Small intestine (tissue), 7 donors: Measurements from ENCODE around the gene SORBS1. TPM values are rescaled to one million over a fixed set of nuclear protein-coding genes. Genes with fewer than 3 reads are reported as not detected.

ENCODE experiments used
- DNase-seq, 2 donors: peaks; one replicate each; pipeline versions ENCODE4 v3.0.0 to v3.0.0-alpha.2; 2013
- FAIRE-seq: peaks from 2 replicates; lab custom pipeline; 2012; peaks lifted over from hg19 to GRCh38; lab: Jason Lieb, UNC
- H3K27ac ChIP-seq, 3 donors: one replicate each; pipeline ENCODE4 v1.5.1; 2013; ENCODE audit warnings: low read length in 2 of 3, mild to moderate bottlenecking in 2 of 3, control low read depth in 1 of 3, inconsistent platforms in 1 of 3, low read depth in 1 of 3, moderate library complexity in 1 of 3
- H3K27me3 ChIP-seq, 3 donors: one replicate each; pipeline ENCODE4 v1.6.1; 2013; ENCODE audit warnings: low read length in 3 of 3, inconsistent platforms in 1 of 3; ENCODE audit not compliant: control insufficient read depth in 3 of 3, insufficient read depth in 3 of 3
- H3K36me3 ChIP-seq, 3 donors: one replicate each; pipeline ENCODE4 v1.6.1; 2013; ENCODE audit warnings: low read length in 3 of 3, inconsistent platforms in 1 of 3, low read depth in 1 of 3, mild to moderate bottlenecking in 1 of 3, moderate library complexity in 1 of 3; ENCODE audit not compliant: control insufficient read depth in 3 of 3, insufficient read depth in 2 of 3
- H3K4me1 ChIP-seq, 3 donors: one replicate each; pipeline ENCODE4 v1.6.1; 2013; ENCODE audit warnings: low read length in 2 of 3, inconsistent platforms in 1 of 3, low read depth in 1 of 3, mild to moderate bottlenecking in 1 of 3, moderate library complexity in 1 of 3; ENCODE audit not compliant: control insufficient read depth in 3 of 3, insufficient read depth in 2 of 3
- H3K4me3 ChIP-seq, 3 donors: one replicate each; pipeline ENCODE4 v1.5.1; 2013; ENCODE audit warnings: low read length in 3 of 3, control low read depth in 1 of 3, inconsistent platforms in 1 of 3, low read depth in 1 of 3, mild to moderate bottlenecking in 1 of 3, moderate library complexity in 1 of 3
- H3K9me3 ChIP-seq, 2 donors: one replicate each; pipeline ENCODE4 v1.6.1; 2013; ENCODE audit warnings: low read depth in 1 of 2, low read length in 1 of 2; ENCODE audit not compliant: control insufficient read depth in 2 of 2, insufficient read depth in 1 of 2
- WGBS, 3 donors: extraction: QIAGEN DNeasy Blood & Tissue Kit; methylation state at CpG; one replicate each; pipeline ENCODE4 v1.1.7; 2013; 5-methylcytosine and 5-hydroxymethylcytosine counted together
- polyA plus RNA-seq, 4 donors: library from polyadenylated mRNA; stranded (reverse) in 3 of 4; unstranded in 1 of 4; fragments of 200-250 nt in 3 of 4; fragments of 120-200 nt in 1 of 4; gene quantifications; one replicate each; pipeline versions ENCODE4 v1.2.1 to v1.2.3, GENCODE V29; 2013
- donor health status: healthy with polysubstance abuse.
- donor health status: control.
- donor health status: control.
- donor health status: Bipolar disorder and iron deficiency.
- donor health status: healthy.

SORBS1 gene
- polyA plus RNA-seq, 4 donors: 4.9 to 35.5 (median 20.1) TPM

GRCh38 chr10:95281206-95281605, 280.0 kb downstream of the SORBS1 start:
- H3K9me3 ChIP-seq: no peaks in the 10 kb centered on the region
- DNase-seq: peak in 1 of 2 donors; percentile 6
- FAIRE-seq: no peak
- 82 to 90% (median 86%) methylated on average over 2 of the region's 2 CpGs for WGBS, 3 donors
- peaks cover 10 to 73% (median 28%) of the 10 kb centered on the region in 3 donors for H3K4me1 ChIP-seq
- H3K36me3 ChIP-seq: peaks cover 0 to 22% (median 0%) of the 10 kb centered on the region in 3 donors
- no peaks in the 10 kb centered on the region for H3K27me3 ChIP-seq
- H3K27ac ChIP-seq: peak overlapping the region in 2 of 3 donors; percentile 63 to 65
- no peak overlapping the region for H3K4me3 ChIP-seq

DNA sequence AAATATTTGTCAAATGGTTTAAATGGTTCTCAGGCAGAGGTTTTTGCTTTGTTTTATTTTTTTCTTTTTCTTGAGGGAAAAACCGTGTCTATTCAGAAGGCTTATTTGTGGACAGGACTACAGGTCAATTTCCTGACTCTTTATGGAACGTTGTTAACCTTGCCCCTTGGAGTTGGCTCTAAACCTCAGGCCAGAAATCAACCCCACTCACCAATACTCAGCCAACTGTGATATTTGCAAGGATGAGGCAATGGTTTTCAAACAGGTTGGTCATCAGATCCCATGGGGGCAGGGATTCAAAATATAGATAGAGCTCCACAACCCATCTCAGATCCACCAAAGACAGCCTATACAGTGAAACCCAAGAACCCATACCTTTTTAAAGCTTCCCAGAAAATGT, 280.5 kb downstream of the SORBS1 start:
- Histone ChIP-seq H3K27me3 (no peaks in the 10 kb centered on the region), H3K4me1 (peaks cover 10 to 77% (median 28%) of the 10 kb centered on the region in 3 donors), H3K4me3 (no peak overlapping the region), H3K9me3 (no peaks in the 10 kb centered on the region), H3K36me3 (peaks cover 0 to 22% (median 0%) of the 10 kb centered on the region in 3 donors), H3K27ac (peak overlapping the region in 2 of 3 donors; percentile 57 to 65)
- no peak for FAIRE-seq
- 39 to 53% (median 48%) methylated on average over 2 of the region's 2 CpGs for WGBS, 3 donors
- peak in 1 of 2 donors; percentile 41 for DNase-seq

DNA sequence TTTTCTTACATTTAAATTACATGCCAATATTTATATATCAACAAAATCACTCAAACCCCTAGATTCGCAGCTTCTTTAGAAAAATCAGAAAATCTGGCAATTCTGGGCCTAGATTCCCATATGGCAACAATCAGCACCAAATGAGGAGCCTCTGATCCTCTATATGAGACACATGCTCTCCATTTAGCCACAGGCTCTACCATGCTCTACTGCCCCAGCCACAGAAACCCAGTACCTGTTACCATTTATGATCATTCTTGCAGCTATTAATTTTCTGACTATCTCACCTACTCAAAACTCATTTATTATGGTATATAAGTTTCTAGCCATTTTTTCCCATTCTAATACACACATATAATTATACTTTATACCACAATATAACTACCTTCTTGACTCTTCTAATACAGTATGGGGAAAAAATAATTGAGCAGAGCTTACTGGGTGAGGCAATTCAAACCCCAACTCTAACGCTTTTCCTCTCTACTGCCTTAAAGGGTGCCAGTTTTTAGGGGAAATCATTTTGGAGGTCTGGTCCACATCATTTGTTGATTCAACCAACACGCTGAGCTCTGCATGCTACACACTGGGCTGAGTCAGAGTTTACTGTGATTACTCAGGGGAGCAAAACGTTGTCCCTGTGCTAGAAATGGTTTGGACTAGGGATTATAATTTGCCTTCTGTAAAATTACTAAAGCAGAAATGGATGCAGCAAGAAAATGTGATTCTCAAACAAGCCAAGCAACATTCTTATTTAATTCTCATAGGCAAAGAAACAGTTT, 281.9 kb downstream of the SORBS1 start:
- Histone ChIP-seq H3K4me1 (peaks cover 13 to 80% (median 30%) of the 10 kb centered on the region in 3 donors), H3K27ac (peak overlapping the region in 2 of 3 donors; percentile 68 to 85), H3K36me3 (peaks cover 0 to 14% (median 0%) of the 10 kb centered on the region in 3 donors), H3K27me3 (no peaks in the 10 kb centered on the region), H3K4me3 (no peak overlapping the region), H3K9me3 (no peaks in the 10 kb centered on the region)
- DNase-seq: peak in 1 of 2 donors; percentile 16
- 51 to 73% (median 61%) methylated on average over 4 of the region's 4 CpGs for WGBS, 3 donors
- FAIRE-seq: no peak

DNA sequence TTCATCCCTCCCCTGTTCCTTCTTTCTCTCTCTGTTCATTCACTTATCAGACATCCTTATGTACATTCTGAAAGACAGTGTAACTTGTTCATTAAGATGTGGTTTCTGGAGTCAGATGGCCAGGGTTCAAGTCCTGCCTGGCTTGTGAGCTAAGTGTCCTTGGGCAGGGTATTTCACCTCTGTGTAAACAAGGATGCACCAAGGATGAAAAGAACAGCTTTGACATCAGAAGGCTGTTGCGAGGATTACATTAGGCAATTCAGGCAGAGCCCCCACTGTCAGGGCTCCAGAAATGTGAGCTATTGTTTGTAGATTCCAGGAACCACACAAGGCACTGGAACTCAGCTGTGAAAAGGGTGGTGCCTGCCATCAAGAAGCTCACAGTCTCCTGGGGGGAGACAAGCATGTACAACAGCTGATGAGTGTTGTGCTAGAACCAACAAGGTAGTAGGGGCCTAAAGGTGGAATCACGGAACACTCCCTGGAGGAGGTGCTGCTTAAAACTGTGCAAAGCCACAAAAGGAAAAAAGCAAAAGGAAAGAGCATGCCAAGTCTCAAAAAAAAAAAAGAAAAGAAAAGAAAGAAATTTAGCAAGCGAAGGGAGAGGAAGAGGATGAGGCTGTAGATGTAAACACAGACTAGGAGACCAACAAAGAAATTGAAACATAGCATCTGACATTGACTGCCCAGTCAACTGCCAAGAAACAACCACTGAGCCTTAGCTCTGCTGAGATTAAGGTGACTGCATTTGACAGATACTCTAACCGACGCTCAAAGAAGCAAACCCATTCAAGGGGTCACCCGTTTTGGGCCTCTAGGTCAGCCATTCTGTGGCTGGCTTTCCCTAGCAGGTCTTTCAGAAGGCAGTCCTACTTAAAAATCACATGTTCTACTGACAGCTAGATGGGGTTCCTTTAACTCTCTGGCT, 282.8 kb downstream of the SORBS1 start:
- Histone ChIP-seq H3K9me3 (no peaks in the 10 kb centered on the region), H3K27ac (peak overlapping the region; percentile 52 to 85 (median 79)), H3K27me3 (no peaks in the 10 kb centered on the region), H3K4me1 (peaks cover 18 to 85% (median 34%) of the 10 kb centered on the region in 3 donors), H3K4me3 (no peak overlapping the region), H3K36me3 (peaks cover 0 to 12% (median 0%) of the 10 kb centered on the region in 3 donors)
- DNase-seq (peak in 1 of 2 donors; percentile 24), FAIRE-seq (no peak)
- WGBS, 3 donors: 69 to 81% (median 78%) methylated on average over 6 of the region's 6 CpGs

GRCh38 chr10:95277614-95278013, 283.6 kb downstream of the SORBS1 start:
- H3K4me1 ChIP-seq: peaks cover 18 to 88% (median 38%) of the 10 kb centered on the region in 3 donors
- no peak overlapping the region for H3K4me3 ChIP-seq
- peak overlapping the region; percentile 69 to 85 (median 80) for H3K27ac ChIP-seq
- no peak for FAIRE-seq
- peaks cover 0 to 15% (median 0%) of the 10 kb centered on the region in 3 donors for H3K36me3 ChIP-seq
- no peaks in the 10 kb centered on the region for H3K27me3 ChIP-seq
- H3K9me3 ChIP-seq: no peaks in the 10 kb centered on the region
- DNase-seq: no peak
- 57 to 62% (median 59%) methylated on average over 3 of the region's 3 CpGs for WGBS, 3 donors

GRCh38 chr10:95277201-95277570, 284.0 kb downstream of the SORBS1 start:
- no peaks in the 10 kb centered on the region for H3K27me3 ChIP-seq
- no peaks in the 10 kb centered on the region for H3K9me3 ChIP-seq
- H3K36me3 ChIP-seq: peaks cover 0 to 15% (median 0%) of the 10 kb centered on the region in 3 donors
- 55 to 71% (median 66%) methylated on average over 1 of the region's 1 CpG for WGBS, 3 donors
- no peak overlapping the region for H3K4me3 ChIP-seq
- no peak for DNase-seq
- no peak for FAIRE-seq
- peaks cover 18 to 84% (median 36%) of the 10 kb centered on the region in 3 donors for H3K4me1 ChIP-seq
- peak overlapping the region; percentile 69 to 85 (median 80) for H3K27ac ChIP-seq

DNA sequence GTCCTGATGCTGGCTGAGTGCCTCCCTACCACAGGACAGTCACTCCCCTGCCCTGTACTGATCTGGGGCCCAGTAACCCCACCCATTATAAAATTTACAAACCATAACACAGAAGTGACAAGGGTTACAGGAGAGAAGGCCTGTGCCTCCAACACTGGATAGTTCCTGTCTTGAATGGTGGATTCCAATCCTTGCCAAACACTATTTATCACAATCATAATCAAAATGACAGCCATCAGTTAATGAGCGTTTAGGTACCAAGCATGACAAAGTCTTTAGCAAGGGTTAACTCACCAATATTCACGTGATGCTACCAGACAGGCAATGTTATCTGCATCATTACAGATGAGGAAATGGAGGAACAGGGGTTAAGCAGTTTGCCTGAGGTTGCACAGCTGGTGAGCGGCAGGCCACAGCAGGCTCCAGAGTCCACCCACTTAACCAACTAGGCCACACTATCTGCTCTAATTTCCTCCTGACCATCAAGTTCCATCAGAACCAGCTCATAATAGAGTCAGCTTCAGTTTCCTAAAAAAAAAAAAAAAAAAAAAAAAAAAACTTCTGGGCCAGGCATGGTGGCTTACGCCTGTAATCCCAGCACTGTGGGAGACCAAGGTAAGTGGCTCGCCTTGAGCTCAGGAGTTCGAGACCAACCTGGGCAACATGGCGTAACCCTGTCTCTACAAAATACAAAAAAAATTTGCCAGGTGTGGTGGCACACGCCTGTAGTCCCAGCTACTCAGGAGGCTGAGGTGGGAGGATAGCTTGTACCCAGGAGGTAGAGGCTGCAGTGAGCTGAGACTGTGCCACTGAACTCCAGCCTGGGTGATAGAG, 284.6 kb downstream of the SORBS1 start:
- Histone ChIP-seq H3K4me3 (no peak overlapping the region), H3K27ac (peak overlapping the region; percentile 69 to 85 (median 80)), H3K9me3 (no peaks in the 10 kb centered on the region), H3K36me3 (peaks cover 0 to 15% (median 0%) of the 10 kb centered on the region in 3 donors), H3K4me1 (peaks cover 18 to 82% (median 34%) of the 10 kb centered on the region in 3 donors), H3K27me3 (no peaks in the 10 kb centered on the region)
- 54 to 70% (median 64%) methylated on average over 8 of the region's 8 CpGs for WGBS, 3 donors
- FAIRE-seq (no peak), DNase-seq (peak; percentile 87 to 95)
